ENCODE results near the gene MYO9B.
"Not testable (repeated sequence)": the region's sequence is repeated elsewhere in the genome, so short reads cannot be mapped to it uniquely, and the experiment has no call there.

MYO9B gene

GRCh38 chr19:17129377-17129776, 53.8 kb downstream of the MYO9B start:
- DNase-seq (ENCODE audit: low read depth): no peak
- no peak overlapping the region for H3K4me3 ChIP-seq (replicated peaks; ENCODE audit: low read depth, low read length)
- no peak for TF ChIP-seq CTCF (IDR thresholded peaks at IDR 0.05; ENCODE audit: low read length, missing control alignments)

- TF ChIP-seq CTCF (IDR thresholded peaks at IDR 0.05; ENCODE audit: low read length, missing control alignments): peak; percentile 35
- H3K4me3 ChIP-seq (replicated peaks; ENCODE audit: low read depth, low read length): peak overlapping the region; percentile 36
- peak; percentile 98 for DNase-seq (ENCODE audit: low read depth)
These were observed 59.6 kb downstream of the MYO9B start for GRCh38 chr19:17135001-17135853.

GRCh38 chr19:17136021-17136420, 60.4 kb downstream of the MYO9B start:
- DNase-seq (ENCODE audit: low read depth): no peak
- no peak for TF ChIP-seq CTCF (IDR thresholded peaks at IDR 0.05; ENCODE audit: low read length, missing control alignments)
- H3K4me3 ChIP-seq (replicated peaks; ENCODE audit: low read depth, low read length): no peak overlapping the region

- no peak overlapping the region for H3K4me3 ChIP-seq (replicated peaks; ENCODE audit: low read depth, low read length)
- TF ChIP-seq CTCF (IDR thresholded peaks at IDR 0.05; ENCODE audit: low read length, missing control alignments): no peak
- DNase-seq (ENCODE audit: low read depth): no peak
These were observed 61.0 kb downstream of the MYO9B start for GRCh38 chr19:17136617-17137016.

GRCh38 chr19:17137417-17137816, 61.8 kb downstream of the MYO9B start:
- TF ChIP-seq CTCF (IDR thresholded peaks at IDR 0.05; ENCODE audit: low read length, missing control alignments): no peak
- no peak overlapping the region for H3K4me3 ChIP-seq (replicated peaks; ENCODE audit: low read depth, low read length)
- DNase-seq (ENCODE audit: low read depth): no peak

GRCh38 chr19:17138052-17138846, 62.7 kb downstream of the MYO9B start:
- not testable (repeated sequence) for DNase-seq (ENCODE audit: low read depth); H3K4me3 ChIP-seq (replicated peaks; ENCODE audit: low read depth, low read length)

- TF ChIP-seq CTCF (IDR thresholded peaks at IDR 0.05; ENCODE audit: low read length, missing control alignments): no peak
- DNase-seq (ENCODE audit: low read depth): no peak
These were observed 63.5 kb downstream of the MYO9B start for GRCh38 chr19:17138937-17139598.

GRCh38 chr19:17144771-17145170, 69.2 kb downstream of the MYO9B start:
- H3K4me3 ChIP-seq (replicated peaks; ENCODE audit: low read depth, low read length): not testable (repeated sequence)
- peak; percentile 40 for DNase-seq (ENCODE audit: low read depth)

More at GRCh38 chr19:17138937-17139598, 63.5 kb downstream of the MYO9B start:
- H3K4me3 ChIP-seq (replicated peaks; ENCODE audit: low read depth, low read length): no peak overlapping the region

All from fibroblast of pulmonary artery (primary cell).